HG02885 (cell line): ENCODE measurements around the gene SMIM43.
A peak's percentile ranks its signal among the peaks of the same experiment; 100 is the strongest.

ENCODE experiments used
- ATAC-seq: cut with Tn5 transposase; IDR thresholded peaks from one replicate; pipeline ENCODE4 v1.9.1; 2021; ENCODE audit warnings: mild to moderate bottlenecking; ENCODE audit not compliant: unreplicated experiment, poor library complexity

The SMIM43 gene

GRCh38 chr4:121764702-121765367, at the start of gene SMIM43:
Gene SMIM43 (minus strand): TSS chr4:121765164. CDS start chr4:121765105, 59 bp downstream.
- peak; percentile 39 for ATAC-seq

- ATAC-seq, result no peak
Observed at GRCh38 chr4:121814756-121815155, 49.8 kb upstream of the SMIM43 start.

- no peak for ATAC-seq
Observed at GRCh38 chr4:121811122-121811521, 46.2 kb upstream of the SMIM43 start.

- no peak for ATAC-seq
Observed at GRCh38 chr4:121806411-121806810, 41.4 kb upstream of the SMIM43 start.

GRCh38 chr4:121801715-121802075, 36.7 kb upstream of the SMIM43 start:
- no peak for ATAC-seq

GRCh38 chr4:121800961-121801714, 36.2 kb upstream of the SMIM43 start, which contains the start of gene EXOSC9:
Gene EXOSC9 (plus strand): TSS chr4:121801323. CDS start chr4:121801425, 102 bp downstream.
- peak; percentile 82 for ATAC-seq

- ATAC-seq, result peak; percentile 33
Observed at GRCh38 chr4:121800638-121800960, 35.6 kb upstream of the SMIM43 start.

- ATAC-seq, result no peak
Observed at GRCh38 chr4:121799867-121800501, 35.0 kb upstream of the SMIM43 start.

GRCh38 chr4:121799208-121799823, 34.4 kb upstream of the SMIM43 start:
- no peak for ATAC-seq

GRCh38 chr4:121796283-121796682, 31.3 kb upstream of the SMIM43 start:
- no peak for ATAC-seq

- no peak for ATAC-seq
Observed at GRCh38 chr4:121794505-121795188, 29.7 kb upstream of the SMIM43 start.

- ATAC-seq, result no peak
Observed at GRCh38 chr4:121792966-121793365, 28.0 kb upstream of the SMIM43 start.

GRCh38 chr4:121791481-121791880, 26.5 kb upstream of the SMIM43 start:
- ATAC-seq, result no peak

GRCh38 chr4:121790976-121791375, 26.0 kb upstream of the SMIM43 start:
- no peak for ATAC-seq

GRCh38 chr4:121789960-121790829, 25.2 kb upstream of the SMIM43 start:
- ATAC-seq, result no peak

- ATAC-seq, result no peak
Observed at GRCh38 chr4:121789455-121789854, 24.5 kb upstream of the SMIM43 start.

- ATAC-seq, result peak; percentile 96
Observed at GRCh38 chr4:121788896-121789295, 23.9 kb upstream of the SMIM43 start.

GRCh38 chr4:121786221-121786620, 21.3 kb upstream of the SMIM43 start:
- no peak for ATAC-seq

- ATAC-seq, result no peak
Observed at GRCh38 chr4:121785479-121785878, 20.5 kb upstream of the SMIM43 start.
